ENCODE results near the gene MYL7. TPM values are rescaled to one million over a fixed set of nuclear protein-coding genes. Genes with fewer than 3 reads are reported as not detected.

Gene MYL7
- total RNA-seq, 1 experiment from 2014 or later, result 5.7 TPM

GRCh38 chr7:44094365-44094764, 46.8 kb downstream of the MYL7 start:
- no peaks in the 10 kb centered on the region for H4K20me1 ChIP-seq (ENCODE audit: control insufficient read depth, insufficient read depth, insufficient read length)
- H2BK120ac ChIP-seq (ENCODE audit: low read depth, low read length, poor library complexity, severe bottlenecking), result no peak overlapping the region
- H3K56ac ChIP-seq (ENCODE audit: insufficient read length, low read depth, low read length), result no peak overlapping the region
- H3K79me2 ChIP-seq (ENCODE audit: insufficient read depth, low read length), result no peaks in the 10 kb centered on the region
- no peak overlapping the region for H3K14ac ChIP-seq (ENCODE audit: insufficient read depth, low read length)
- no peak overlapping the region for H2AFZ ChIP-seq (ENCODE audit: low read length)
- H4K5ac ChIP-seq (ENCODE audit: insufficient read length, low read depth, low read length), result no peak overlapping the region
- Mint-ChIP-seq H3K27me3 (ENCODE audit: low read depth) (peaks cover 30% of the 10 kb centered on the region), H3K9me3 (no peaks in the 10 kb centered on the region; a peak in 1 of 5 replicates), H3K4me1 (0 out of 4 replicates have a peak, but pooled peaks cover 0 to 4% of the 10 kb centered on the region in 2 experiments), H3K27ac (no peak overlapping the region), H3K36me3 (ENCODE audit: insufficient read depth in 1 of 3, low read depth in 3 of 3) (no peaks in the 10 kb centered on the region), H3K4me3 (no peak overlapping the region; a peak in 1 of 5 replicates)
- WGBS (ENCODE audit: extremely low coverage, insufficient read length, low lambda C conversion rate), result no CpG with 5 or more reads among the region's 2 CpGs
- H3K9me3 ChIP-seq (ENCODE audit: control insufficient read depth, low read depth, low read length), result no peaks in the 10 kb centered on the region
- no peak overlapping the region for H3K9ac ChIP-seq (ENCODE audit: extremely low read depth, insufficient read length, low read length)
- no peaks in the 10 kb centered on the region for H3K4me1 ChIP-seq (ENCODE audit: insufficient read depth, low read length)
- no peaks in the 10 kb centered on the region for H3K23me2 ChIP-seq (ENCODE audit: insufficient read length, low read depth, low read length, poor library complexity, severe bottlenecking)
- H3K79me1 ChIP-seq (ENCODE audit: insufficient read depth, low read depth, low read length, poor library complexity, severe bottlenecking), result no peaks in the 10 kb centered on the region
- no peak overlapping the region for H2AK5ac ChIP-seq (ENCODE audit: insufficient read length, low read length)
- H4K8ac ChIP-seq (replicated peaks; ENCODE audit: insufficient read length, low read depth, low read length), result no peak overlapping the region
- H3K4ac ChIP-seq (ENCODE audit: low read depth, low read length), result no peak overlapping the region
- H2BK5ac ChIP-seq (ENCODE audit: insufficient read length, low read length), result no peak overlapping the region
- H3K4me2 ChIP-seq (ENCODE audit: insufficient read depth, insufficient read length, low read length), result no peak overlapping the region
- H4K91ac ChIP-seq (ENCODE audit: insufficient read length, low read depth, low read length), result no peak overlapping the region
- no peaks in the 10 kb centered on the region for H3K27me3 ChIP-seq (ENCODE audit: insufficient read depth, low read length)
- DNase-seq, result no peak
- no peak for TF ChIP-seq CTCF (conservative IDR thresholded peaks at IDR 0.05)
- no peak overlapping the region for H3K27ac ChIP-seq (ENCODE audit: insufficient read length, low read depth, low read length)
- no peak overlapping the region for H2BK12ac ChIP-seq (ENCODE audit: insufficient read length, low read depth, low read length)
- H2BK20ac ChIP-seq (ENCODE audit: low read depth, low read length, poor library complexity, severe bottlenecking), result no peak overlapping the region
- H3T11ph ChIP-seq (ENCODE audit: low read length), result no peak overlapping the region
- H2BK15ac ChIP-seq (ENCODE audit: low read depth, low read length), result no peak overlapping the region
- no peak overlapping the region for H3K23ac ChIP-seq (ENCODE audit: insufficient read length, low read depth, low read length)
- no peak overlapping the region for H3K18ac ChIP-seq (ENCODE audit: insufficient read length, low read depth, low read length)

All from H9 (cell line).